HG02763 (cell line): ENCODE measurements around the gene HELLS.
"Not testable (repeated sequence)": the region's sequence is repeated elsewhere in the genome, so short reads cannot be mapped to it uniquely, and the experiment has no call there.

Source experiments
- ATAC-seq: cut with Tn5 transposase; IDR thresholded peaks from one replicate; pipeline ENCODE4 v1.9.1; 2021; ENCODE audit warnings: mild to moderate bottlenecking, moderate library complexity; ENCODE audit not compliant: unreplicated experiment

Gene HELLS

GRCh38 chr10:94607111-94607510 lies 61.5 kb downstream of the HELLS start:
- peak; percentile 72 for ATAC-seq

- ATAC-seq, result no peak
Observed at GRCh38 chr10:94608559-94608958, 63.0 kb downstream of the HELLS start.

DNA sequence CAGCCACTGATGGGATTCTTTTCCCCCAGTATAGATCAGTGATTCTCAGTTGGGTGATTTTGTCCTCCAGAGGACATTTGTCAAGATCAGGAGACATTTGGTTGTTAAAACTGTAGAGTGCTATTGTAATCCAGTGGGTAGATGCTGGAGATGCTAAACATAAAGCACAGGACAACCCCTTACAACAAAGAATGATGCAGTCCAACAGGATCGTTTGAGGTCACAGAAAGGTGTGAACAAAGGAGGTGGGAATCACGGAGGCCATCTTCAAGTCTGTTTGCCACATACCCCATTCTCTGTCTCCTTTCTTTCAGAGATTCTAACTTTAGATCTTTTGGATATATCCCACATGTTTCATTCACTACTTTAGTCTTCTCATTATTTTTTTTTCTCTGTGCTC lies 69.0 kb downstream of the HELLS start:
- ATAC-seq, result no peak

- no peak for ATAC-seq
Observed at GRCh38 chr10:94617389-94617944, 71.9 kb downstream of the HELLS start.

DNA sequence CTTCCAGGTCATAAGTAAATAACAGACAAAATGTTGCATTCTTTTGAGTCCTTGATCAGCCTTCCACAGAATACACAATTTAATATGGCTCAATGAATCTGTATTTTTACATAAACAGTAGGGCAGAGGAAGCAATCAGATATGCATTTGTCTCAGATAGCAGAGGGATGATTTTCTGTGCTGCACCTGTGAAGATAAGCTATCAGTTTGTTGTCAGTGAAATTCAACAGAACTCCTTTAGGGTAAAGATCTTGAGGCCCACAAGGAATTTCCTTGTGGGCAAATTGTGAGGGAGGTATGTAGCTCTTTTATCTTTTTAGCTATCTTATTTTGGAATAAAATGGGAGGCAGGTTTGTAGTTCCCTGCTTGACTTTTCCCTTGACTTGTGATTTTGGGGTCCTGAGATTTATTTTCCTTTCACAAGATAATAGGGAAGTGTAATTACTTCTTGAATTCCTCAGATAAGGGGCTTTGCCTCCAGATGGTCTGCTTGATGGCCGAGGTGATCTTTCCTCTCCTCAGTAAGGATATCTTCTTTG lies 77.1 kb downstream of the HELLS start:
- no peak for ATAC-seq

GRCh38 chr10:94623572-94623971 lies 78.0 kb downstream of the HELLS start:
- ATAC-seq, result no peak

DNA sequence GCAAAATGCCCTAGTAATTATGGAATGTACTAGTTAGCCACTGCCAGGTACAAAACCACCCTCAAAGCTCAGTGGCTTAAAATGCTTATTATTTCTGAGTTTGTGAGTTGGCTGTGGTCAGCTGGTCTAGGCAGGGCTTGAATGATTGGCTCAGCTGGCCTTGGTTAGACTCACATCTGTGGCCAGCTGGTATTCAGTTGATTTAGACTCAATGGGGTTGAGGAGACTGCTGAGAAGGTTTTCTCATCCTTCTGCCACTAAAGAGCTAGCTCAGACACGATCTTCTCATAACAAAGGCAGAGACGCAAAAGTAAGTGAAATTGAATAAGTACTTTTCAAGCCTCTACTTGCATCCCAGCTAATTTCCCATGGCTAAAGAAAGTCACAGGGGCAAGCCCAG lies 80.9 kb downstream of the HELLS start:
- no peak for ATAC-seq

- ATAC-seq, result no peak
Observed at GRCh38 chr10:94627511-94627910, 81.9 kb downstream of the HELLS start.

DNA sequence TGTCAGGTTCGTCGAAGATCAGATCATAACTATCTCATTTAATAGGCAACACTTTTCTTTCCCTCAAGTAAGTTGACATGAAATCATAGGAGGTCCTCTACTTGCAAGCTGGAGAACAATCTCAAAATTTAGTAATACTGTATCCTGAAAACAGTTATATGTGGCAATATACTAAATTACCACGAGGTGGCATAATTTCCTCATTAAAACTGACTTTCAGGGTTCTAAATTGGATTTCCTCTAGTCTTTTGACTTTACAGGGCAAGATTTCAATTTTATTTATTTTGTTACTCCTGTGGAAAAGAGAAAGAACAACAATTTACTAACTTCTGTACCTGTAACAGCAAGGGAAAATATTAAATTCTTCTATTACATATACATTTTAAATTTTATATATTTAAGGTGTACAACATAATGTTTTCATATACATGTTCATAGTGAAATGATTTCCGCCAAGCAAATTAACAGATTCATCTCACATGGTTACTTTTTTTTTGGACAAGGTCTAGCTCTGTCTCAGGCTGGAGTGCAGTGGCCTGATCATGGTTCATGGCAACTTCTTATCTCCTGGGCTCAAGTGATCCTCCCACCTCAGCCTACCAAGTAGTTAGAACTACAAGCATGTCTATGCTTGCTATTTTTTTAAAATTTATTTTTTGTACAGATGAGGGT lies 84.6 kb downstream of the HELLS start:
- ATAC-seq, result no peak

DNA sequence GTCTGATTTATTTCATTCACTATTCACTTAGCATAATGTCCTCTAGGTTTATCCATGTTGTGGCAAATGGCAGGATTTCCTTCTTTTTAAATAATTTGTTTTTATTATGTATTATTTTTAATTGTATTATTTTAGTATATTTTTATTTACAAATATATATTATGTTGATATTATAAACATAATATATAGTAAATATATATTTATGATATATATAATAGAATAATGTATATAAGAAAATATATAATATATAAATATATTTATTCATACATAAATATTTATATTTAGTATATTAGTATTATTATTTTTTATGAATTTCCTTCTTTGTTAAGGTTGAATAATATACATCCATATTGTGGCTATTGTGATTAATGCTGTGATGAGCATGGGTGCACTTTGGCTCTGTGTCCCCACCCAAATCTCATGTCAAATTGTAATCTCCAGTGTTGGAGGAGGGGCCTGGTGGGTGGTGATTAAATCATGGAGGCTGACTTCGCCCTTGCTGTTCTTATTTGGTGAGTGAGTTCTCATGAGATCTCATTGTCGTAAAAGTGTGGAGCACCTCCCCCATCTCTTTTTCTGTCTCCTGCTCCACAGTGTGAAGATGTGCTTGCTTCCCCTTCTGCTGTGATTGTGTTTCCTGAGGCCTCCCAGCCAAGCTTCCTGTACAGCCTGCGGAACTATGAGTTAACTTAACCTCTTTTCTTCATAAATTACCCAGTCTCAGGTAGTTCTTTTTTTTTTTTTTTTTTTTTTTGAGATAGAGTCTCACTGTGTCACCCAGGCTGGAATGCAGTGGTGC lies 85.7 kb downstream of the HELLS start:
- ATAC-seq, result no peak

DNA sequence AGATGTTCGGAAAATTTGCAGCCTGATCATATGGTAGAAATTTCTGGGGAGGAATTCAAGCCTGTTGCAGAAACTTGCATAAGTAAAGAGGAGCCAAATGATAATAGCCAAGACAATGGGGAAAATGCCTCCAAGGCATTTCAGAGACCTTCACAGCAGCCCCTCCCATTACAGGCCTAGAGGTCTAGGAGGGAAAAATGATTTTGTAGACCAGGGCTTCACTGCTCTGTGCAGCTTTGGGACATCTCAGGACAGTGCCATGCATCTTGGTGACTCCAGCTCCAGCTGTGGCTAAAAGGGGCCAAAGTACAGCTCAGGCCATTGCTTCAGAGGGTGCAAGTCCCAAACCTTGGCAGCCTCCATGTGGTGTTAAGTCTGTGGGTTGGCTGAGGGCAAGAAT lies 87.4 kb downstream of the HELLS start:
- ATAC-seq, result no peak

DNA sequence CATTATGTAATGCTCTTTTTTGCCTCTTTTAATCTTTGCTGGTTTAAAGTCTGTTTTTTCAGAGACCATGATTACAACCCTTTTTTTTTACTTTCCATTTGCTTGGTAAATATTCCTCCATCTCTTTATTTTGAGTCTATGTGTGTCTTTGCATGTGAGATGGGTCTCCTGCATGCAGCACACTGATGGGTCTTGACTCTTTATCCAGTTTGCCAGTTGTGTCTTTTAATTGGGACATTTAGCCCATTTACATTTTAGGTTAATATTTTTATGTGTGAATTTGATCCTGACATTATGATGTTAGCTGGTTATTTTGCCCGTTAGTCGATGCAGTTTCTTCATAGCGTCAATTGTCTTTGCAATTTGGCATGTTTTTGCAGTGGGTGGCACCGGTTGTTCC lies 92.5 kb downstream of the HELLS start:
- not testable (repeated sequence) for ATAC-seq

GRCh38 chr10:94639902-94640301 lies 94.3 kb downstream of the HELLS start:
- ATAC-seq, result no peak

DNA sequence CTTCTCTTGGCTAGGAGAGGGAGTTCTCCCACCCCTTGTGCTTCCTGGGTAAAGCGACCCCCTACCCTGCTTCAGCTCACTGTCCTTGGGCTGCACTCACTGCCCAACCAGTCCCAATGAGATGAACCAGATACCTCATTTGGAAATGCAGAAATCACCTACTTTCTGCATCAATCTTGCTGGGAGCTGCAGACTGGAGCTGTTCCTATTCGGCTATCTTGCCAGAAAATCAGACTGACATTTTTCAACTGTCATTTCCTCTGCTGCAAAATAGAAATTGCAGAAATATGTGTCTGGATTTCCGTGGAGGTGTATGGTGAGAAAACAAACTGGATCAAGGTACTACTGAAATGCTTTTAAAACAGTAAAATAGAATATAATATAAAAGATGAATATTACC lies 95.0 kb downstream of the HELLS start:
- ATAC-seq, result no peak

DNA sequence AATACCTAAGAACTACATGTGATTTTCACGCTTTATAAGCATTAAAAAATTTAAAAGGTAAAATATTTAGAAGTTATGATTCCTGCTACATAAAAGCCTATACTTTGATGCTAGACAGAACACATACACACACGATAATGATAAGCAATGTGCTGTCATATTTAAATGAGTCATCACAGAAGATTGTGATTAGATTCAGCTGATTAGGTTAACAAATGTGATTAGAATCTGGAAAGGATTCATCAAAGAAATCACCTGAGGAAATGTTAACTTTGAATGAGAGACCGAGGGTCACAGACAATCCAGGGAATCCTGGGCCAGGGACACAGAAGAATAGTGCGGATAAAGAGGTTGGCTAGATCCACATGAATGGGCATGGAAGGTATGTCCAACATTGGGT lies 95.9 kb downstream of the HELLS start:
- ATAC-seq, result no peak

DNA sequence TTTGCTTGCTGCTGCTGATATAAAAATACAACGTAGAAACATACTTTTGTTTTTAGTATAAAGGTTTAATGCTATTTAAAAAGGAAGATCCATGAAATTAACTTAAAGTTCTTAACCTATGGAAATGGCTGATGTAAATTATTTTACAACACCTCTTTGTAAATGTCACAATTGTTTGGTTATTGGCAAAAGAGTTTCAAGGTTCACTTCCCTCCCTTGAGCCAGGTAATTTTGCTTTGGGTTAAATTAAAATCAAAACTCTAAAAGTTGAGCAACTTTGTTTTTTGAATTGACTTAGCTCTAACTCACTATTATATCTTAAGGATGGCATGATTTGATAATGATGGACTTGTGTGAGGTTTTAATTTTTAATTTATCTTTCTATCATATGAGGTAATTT lies 98.8 kb downstream of the HELLS start:
- no peak for ATAC-seq

DNA sequence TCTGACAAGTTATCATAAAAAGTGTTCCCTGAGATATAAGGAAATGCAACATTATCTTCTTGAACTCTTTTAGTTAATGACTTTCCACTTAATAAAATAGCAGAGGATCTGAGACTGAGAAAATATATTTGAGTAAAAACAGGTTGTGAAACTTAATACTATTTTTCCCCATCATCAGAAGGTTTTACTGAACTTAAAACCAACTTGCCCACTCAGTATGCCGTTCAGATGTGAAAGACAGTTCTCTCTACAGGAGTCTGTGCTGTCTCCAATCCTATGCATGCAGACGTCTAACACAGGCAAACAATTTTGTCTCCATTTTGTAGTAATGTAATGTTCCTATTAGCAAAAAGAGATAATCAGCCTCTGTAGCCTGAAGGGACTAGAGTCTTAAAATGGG lies 99.7 kb downstream of the HELLS start:
- ATAC-seq, result no peak
